HL-60/S4 treated with phorbol 12-myristate 13-acetate at 8.2 ng/mL for 4 days and 3 days (cell line): ENCODE results near the gene ZDHHC14.
"Not testable (repeated sequence)": the region's sequence is repeated elsewhere in the genome, so short reads cannot be mapped to it uniquely, and the experiment has no call there.

ENCODE experiments used
- in situ Hi-C: fragments of 300-500 bp; cut with MboI; formaldehyde crosslinking; loops from 2 replicates; pipeline ENCODE4 v1.15.0; 2022; ENCODE audit warnings: low sequenced_read_pairs

Gene ZDHHC14

GRCh38 chr6:157590654-157591053 lies 209.7 kb downstream of the ZDHHC14 start:
- in situ Hi-C loops = not testable (repeated sequence)

GRCh38 chr6:157592541-157592940 lies 211.6 kb downstream of the ZDHHC14 start:
- in situ Hi-C loops = no loop called here

- in situ Hi-C loops = no loop called here
These were observed 212.0 kb downstream of the ZDHHC14 start for GRCh38 chr6:157592980-157593379.

GRCh38 chr6:157593596-157593995 lies 212.6 kb downstream of the ZDHHC14 start:
- in situ Hi-C loops = no loop called here

- in situ Hi-C loops = no loop called here
These were observed 213.3 kb downstream of the ZDHHC14 start for GRCh38 chr6:157594292-157594691.

- in situ Hi-C loops = no loop called here
These were observed 214.8 kb downstream of the ZDHHC14 start for GRCh38 chr6:157595768-157596167.

GRCh38 chr6:157596461-157596860 lies 215.5 kb downstream of the ZDHHC14 start:
- in situ Hi-C loops = no loop called here

GRCh38 chr6:157596886-157597285 lies 215.9 kb downstream of the ZDHHC14 start:
- in situ Hi-C loops = no loop called here

GRCh38 chr6:157597461-157598312 lies 216.7 kb downstream of the ZDHHC14 start:
- in situ Hi-C loops = no loop called here

- in situ Hi-C loops = no loop called here
These were observed 218.2 kb downstream of the ZDHHC14 start for GRCh38 chr6:157599191-157599590.

- in situ Hi-C loops = no loop called here
These were observed 219.8 kb downstream of the ZDHHC14 start for GRCh38 chr6:157600807-157601206.

GRCh38 chr6:157602521-157603295 lies 221.7 kb downstream of the ZDHHC14 start:
- in situ Hi-C loops = no loop called here

GRCh38 chr6:157603314-157603940 lies 222.4 kb downstream of the ZDHHC14 start:
- in situ Hi-C loops = no loop called here

- in situ Hi-C loops = no loop called here
These were observed 223.0 kb downstream of the ZDHHC14 start for GRCh38 chr6:157603971-157604370.

- in situ Hi-C loops = no loop called here
These were observed 223.8 kb downstream of the ZDHHC14 start for GRCh38 chr6:157604816-157605215.

GRCh38 chr6:157605484-157605883 lies 224.5 kb downstream of the ZDHHC14 start:
- in situ Hi-C loops = no loop called here

GRCh38 chr6:157606516-157606915 lies 225.5 kb downstream of the ZDHHC14 start:
- in situ Hi-C loops = no loop called here

- in situ Hi-C loops = no loop called here
These were observed 226.5 kb downstream of the ZDHHC14 start for GRCh38 chr6:157607317-157608109.

- in situ Hi-C loops = no loop called here
These were observed 227.5 kb downstream of the ZDHHC14 start for GRCh38 chr6:157608221-157609075.

- in situ Hi-C loops = no loop called here
These were observed 228.1 kb downstream of the ZDHHC14 start for GRCh38 chr6:157609117-157609516.
